DMS 273 treated with DMSO at 0.1 percent for 48 hours (cell line): Measurements from ENCODE around the gene PRKCA.

Experiments
- DNase-seq: peaks from one replicate; lab custom pipeline; 2025; lab: John Stamatoyannopoulos, UW

PRKCA gene

DNA sequence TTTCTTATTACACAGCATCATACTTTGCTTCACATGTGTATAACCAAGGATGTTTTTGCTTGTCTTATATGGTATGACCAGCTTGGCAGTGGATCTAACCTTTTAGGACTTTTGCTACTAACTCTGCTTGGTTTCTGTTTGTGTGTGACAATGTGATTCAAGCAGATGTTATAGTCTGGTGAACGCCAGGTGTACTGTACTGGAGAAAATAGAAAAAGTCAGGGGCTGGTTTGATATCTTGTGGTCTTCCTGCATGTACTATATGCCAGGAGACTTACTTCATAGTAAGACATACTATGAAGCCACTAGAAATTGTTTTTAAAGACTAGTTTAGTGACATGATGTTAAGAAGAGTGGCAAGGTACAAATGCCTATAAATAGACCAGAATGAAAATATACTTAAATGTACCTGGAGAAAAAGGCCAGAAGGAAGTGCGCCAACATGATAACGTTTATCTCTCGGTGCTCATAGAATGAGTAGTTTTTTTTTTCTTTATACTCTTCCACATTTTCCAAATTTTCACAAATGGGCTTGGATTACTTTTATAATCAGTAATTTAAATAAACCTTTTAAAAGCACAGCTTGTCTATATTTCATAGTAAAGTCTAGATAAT, 112.3 kb downstream of the PRKCA start:
- DNase-seq: no peak

- no peak for DNase-seq
These were observed 113.2 kb downstream of the PRKCA start for GRCh38 chr17:66415366-66416206.

DNA sequence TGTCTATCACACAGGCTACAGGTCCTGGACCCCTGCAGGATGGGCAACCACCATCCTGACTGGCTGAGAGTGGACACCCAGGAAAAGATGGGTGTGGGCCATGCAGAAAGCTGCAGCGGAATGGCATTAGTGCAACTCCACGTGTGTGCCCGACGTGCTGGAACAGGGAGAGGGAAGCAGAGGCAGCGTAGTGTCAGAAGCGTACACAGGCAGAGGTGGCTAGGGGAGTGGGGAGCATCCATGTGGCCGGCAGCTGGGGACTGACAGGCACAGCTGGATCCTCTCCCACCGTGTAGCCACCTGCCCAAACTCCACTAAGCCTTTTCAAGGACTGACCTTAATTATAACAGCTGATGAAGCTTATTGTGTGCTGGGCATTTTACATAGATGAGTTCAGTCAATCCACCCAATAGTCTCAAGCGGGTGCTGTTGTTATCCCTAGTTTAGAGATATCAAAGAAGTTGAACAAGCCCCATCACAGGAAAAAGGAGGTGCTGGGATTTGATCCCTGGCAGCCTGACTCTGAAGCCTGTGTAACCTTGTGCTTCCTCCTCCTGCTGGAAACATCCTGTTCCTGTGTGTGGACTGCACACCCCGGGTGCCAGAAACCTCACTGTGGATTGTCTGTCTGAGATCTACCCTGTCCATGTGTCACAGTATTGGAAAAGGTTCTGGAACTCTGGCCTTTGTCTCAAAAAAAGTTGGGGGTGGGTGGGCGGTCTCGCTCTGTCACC, 114.0 kb downstream of the PRKCA start:
- no peak for DNase-seq

DNA sequence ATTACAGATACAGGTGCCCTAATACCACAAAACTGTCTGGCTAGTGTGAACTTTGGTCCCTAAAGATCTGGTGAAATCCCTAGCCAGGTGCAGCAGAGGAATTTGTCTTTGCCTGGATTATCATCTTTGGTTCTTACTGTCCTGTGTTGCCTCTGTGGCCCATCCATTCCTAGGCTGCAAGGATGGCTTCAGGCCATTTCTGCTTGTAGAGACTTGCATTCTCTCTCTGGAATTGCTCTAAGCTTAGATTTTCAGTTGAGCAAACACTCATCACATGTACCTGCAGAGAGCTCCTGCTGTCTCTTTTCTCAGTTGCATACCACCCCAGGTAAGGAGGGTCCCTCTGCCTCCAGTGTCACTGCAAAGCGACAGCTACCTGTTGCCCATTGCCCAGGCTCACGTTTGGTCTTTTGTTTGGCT, 114.9 kb downstream of the PRKCA start:
- no peak for DNase-seq

GRCh38 chr17:66420961-66421371, 118.6 kb downstream of the PRKCA start:
- no peak for DNase-seq

GRCh38 chr17:66422186-66422585, 119.8 kb downstream of the PRKCA start:
- no peak for DNase-seq

DNA sequence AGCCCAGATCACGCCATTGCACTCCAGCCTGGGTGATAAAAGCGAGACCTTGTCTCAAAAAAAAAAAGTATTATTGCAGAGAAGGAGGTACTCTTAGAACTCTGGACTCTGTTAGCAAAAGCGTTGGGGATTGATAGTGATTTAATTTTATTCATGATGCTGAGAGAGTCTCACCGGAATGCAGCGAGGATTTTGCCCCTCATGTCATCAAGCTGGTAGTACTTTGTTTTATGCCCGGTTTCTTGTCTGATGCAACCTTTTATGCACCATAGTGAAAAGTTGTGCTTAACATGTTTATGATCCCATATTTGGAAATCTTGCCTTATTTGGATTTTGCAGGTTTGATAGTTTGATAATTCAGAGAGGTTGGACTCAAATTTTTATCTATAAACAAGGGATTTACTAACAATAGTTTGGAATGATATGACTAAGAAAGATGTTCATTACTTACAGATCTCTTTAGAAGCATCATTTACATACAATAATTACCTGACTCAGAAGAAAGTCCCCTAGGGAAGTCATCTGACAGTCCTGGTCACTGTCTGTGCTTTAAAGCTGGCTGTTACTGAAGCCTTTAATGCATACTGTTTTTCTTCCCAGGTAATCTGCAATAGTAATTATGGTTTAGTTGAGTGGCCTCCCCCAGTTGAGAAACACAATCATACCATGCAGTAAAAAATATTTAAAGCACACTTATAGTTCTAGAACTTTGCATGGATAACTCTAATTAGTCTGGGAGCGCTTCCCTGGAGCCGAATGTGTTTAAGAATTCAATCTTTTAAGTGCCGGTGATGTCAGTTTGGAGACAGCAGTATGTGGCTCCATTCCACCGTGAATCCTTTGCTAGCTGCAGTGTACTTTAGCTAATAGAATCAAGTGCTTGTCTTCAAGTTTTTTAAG, 120.9 kb downstream of the PRKCA start:
- DNase-seq: no peak

- DNase-seq: no peak
These were observed 123.5 kb downstream of the PRKCA start for GRCh38 chr17:66425756-66426396.

- no peak for DNase-seq
These were observed 124.1 kb downstream of the PRKCA start for GRCh38 chr17:66426397-66427033.

GRCh38 chr17:66427134-66427533, 124.7 kb downstream of the PRKCA start:
- DNase-seq: no peak

- DNase-seq: no peak
These were observed 127.3 kb downstream of the PRKCA start for GRCh38 chr17:66429680-66430079.

- no peak for DNase-seq
These were observed 128.7 kb downstream of the PRKCA start for GRCh38 chr17:66430846-66431795.

DNA sequence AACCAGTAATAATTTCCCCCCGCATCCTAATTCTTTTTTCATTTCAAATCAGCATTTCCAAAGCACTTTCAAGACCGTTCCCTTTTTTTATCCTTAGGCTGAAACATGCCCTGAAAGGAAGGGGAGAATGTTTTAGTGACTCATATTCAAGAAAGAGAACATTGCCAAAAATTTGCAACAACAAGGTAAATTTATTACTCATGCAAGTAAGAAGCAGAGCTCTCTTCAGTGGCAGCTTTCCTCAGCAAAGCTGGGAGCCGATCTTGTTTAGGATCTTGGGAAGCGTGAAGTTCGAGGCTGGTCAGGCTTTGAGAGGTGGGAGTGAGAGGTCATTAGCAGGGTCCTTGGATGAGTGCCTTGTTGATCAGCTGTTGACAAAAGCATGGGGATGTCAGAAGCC, 129.5 kb downstream of the PRKCA start:
- DNase-seq: no peak

DNA sequence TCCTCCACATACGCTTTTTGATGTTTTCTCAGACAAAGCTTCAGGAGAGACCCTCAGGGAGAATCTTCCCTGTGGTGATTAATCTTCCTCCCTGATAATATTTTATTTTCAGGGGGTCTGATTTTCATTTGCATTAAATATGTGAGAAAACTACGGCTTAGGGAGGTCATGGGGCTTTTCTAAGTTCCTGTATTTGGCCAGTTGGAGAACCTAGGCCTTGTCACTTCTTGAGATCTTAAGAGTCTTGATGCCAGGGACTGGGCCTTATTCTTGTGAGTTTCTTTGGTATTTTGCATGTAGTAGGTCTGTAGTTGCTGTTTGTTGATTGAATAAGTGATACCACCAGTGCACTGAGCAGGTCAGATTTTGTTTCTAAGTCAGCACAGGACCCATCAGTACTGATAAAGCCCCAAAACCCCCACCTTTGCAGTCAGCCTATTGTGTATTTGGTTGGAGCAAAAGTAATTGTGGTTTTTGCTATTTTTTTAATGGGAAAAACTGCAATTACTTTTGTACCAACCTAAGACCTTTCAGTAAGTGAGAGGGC, 130.1 kb downstream of the PRKCA start:
- DNase-seq: no peak

DNA sequence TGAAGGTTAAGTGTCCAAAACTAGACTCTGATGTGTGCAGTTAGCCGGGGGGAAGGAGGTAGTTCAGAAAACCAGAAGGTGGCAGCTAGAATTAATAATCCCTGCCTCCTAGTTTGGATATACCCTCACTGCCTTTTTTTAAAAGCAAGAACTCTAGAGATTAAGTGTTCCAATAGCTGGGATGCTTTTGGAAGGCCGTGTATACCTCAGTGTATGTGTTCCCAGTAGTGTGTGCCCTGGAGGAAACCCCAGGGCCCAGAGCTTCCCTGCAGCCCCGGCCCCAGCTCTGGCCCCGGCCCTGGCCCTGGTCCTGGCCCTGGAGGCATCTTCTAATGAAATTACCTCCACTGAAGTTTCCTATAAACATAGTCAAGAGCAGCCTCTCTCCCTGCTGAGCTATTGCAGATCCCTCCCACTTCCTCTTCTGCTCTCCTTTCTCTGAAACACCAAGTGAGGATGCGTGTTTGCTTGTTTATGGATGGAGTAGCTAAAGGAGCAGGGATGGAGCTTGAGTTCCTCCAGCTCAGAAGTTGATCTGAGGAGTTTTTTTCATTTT, 130.7 kb downstream of the PRKCA start:
- no peak for DNase-seq

DNA sequence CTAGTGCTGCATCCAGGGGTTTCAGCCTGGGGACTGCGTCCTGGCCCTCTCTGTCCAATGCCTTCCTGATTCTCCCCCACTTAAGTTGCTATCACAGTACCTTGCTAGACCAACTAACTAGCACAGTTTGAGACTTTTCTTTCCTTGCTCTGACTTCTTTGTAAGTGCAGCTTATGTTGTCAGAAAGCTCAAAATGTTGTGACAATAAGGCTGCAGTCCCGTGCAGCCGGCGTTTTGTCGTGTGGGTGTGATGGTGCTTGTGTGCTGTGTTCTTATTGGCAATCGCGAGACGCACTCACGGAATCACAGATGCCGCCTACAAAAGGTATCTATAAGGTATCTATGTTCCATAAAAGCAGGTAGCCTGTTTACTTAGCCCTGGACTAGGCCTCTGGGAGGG, 132.8 kb downstream of the PRKCA start:
- DNase-seq: no peak

DNA sequence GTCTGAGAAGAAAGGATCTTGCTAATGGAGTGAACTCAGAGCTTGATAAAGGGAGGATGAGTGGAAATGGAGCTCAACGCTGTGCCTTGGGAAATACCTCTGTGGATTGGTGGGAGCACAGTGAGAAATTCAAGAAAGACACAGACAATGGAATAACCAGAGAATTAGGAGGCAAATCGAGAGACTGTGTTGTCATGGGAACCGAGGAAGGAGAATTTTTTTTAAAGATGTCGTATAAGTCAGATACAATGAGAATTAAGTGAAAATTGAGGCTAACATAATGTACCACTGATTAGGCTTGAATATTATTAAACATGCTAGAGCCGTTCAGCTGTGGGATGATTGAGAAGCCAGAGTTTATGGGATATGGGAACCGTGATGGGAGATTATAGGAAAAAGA, 134.2 kb downstream of the PRKCA start:
- DNase-seq: no peak

- no peak for DNase-seq
These were observed 135.1 kb downstream of the PRKCA start for GRCh38 chr17:66437476-66438026.

DNA sequence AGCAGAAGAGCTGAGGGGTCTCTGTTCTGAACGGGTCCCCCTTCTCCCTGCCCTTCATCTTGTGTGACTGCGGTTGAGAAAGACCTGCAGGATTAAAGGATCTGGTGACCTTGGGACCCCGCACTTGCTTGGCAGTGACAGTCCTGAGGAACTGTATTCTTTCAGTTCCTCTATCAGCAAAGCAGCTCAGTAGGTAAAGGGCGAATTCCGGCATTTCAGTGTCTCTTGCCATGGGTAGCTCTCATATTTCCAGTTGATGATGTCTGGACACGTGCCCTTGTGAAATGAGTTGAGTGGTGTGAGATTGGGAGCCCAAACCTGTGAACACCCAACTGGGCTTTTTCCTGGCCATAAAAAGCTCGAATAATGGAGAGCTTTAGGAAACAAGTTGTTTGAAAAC, 135.7 kb downstream of the PRKCA start:
- no peak for DNase-seq
